ENCODE measurements around the gene HSD17B11. TPM values are rescaled to one million over a fixed set of nuclear protein-coding genes. Genes with fewer than 3 reads are reported as not detected.
"Not testable (repeated sequence)": the region's sequence is repeated elsewhere in the genome, so short reads cannot be mapped to it uniquely, and the experiment has no call there.

HSD17B11 gene
- total RNA-seq, 2 donors from 2014 or later: 17.6 to 22.4 TPM

- Mint-ChIP-seq H3K9me3 (no peaks in the 10 kb centered on the region), H3K36me3 (ENCODE audit: low read depth) (no peaks in the 10 kb centered on the region), H3K4me3 (no peak overlapping the region), H3K27ac (no peak overlapping the region), H3K27me3 (no peaks in the 10 kb centered on the region), H3K4me1 (no peaks in the 10 kb centered on the region)
- no peak for ATAC-seq (replicated peaks)
These were observed 73.5 kb downstream of the HSD17B11 start for GRCh38 chr4:87317527-87317926.

GRCh38 chr4:87316961-87317360, 74.0 kb downstream of the HSD17B11 start:
- no peaks in the 10 kb centered on the region for H3K27me3 Mint-ChIP-seq
- no peak for ATAC-seq (replicated peaks)
- no peaks in the 10 kb centered on the region for H3K36me3 Mint-ChIP-seq (ENCODE audit: low read depth)
- no peaks in the 10 kb centered on the region for H3K4me1 Mint-ChIP-seq
- H3K4me3 Mint-ChIP-seq: no peak overlapping the region
- no peak overlapping the region for H3K27ac Mint-ChIP-seq
- no peaks in the 10 kb centered on the region for H3K9me3 Mint-ChIP-seq

DNA sequence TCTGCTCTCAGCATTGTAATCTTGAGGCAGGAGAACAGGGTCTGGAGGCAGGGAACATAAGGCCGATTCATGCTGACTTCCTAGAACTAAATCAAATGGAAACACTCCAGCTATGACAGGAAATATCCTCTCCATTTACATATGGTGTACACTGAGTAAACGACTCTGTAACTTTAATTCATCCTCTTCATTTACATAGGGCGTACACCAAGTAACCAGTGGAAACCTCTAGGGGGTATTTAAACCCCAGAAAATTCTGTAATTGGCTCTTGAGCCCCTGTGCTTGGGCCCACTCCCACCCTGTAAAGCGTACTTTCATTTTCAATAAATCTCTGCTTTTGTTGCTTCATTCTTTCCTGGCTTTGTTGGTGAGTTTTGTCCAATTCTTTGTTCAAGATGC, 76.0 kb downstream of the HSD17B11 start:
- not testable (repeated sequence) for H3K4me1 Mint-ChIP-seq; H3K4me3 Mint-ChIP-seq; H3K9me3 Mint-ChIP-seq; ATAC-seq (replicated peaks); H3K27me3 Mint-ChIP-seq; H3K27ac Mint-ChIP-seq; H3K36me3 Mint-ChIP-seq (ENCODE audit: low read depth)

- no peaks in the 10 kb centered on the region for H3K36me3 Mint-ChIP-seq (ENCODE audit: low read depth)
- H3K4me3 Mint-ChIP-seq: no peak overlapping the region
- no peak for ATAC-seq (replicated peaks)
- no peak overlapping the region for H3K27ac Mint-ChIP-seq
- H3K4me1 Mint-ChIP-seq: no peaks in the 10 kb centered on the region
- no peaks in the 10 kb centered on the region for H3K27me3 Mint-ChIP-seq
- no peaks in the 10 kb centered on the region for H3K9me3 Mint-ChIP-seq
These were observed 77.2 kb downstream of the HSD17B11 start for GRCh38 chr4:87313756-87314155.

DNA sequence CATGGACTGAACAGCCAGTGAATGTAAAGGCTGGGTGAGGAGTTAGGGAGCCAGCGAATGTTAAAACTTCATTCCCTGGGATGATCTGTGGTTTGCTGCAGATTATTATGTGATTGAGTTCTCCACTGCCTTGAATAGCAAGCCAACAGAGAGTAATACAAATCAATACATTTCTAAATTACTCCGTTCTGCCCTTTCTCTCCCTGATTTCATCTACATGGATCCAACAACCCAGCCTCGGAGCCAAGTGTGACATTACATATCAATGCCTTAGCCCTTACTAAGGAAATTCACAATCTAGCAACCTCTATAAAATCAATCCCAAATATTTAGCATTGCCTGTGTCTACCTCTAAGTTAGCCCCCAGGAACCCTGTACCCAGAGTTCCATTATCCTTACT, 79.3 kb downstream of the HSD17B11 start:
- no peaks in the 10 kb centered on the region for H3K9me3 Mint-ChIP-seq
- H3K27ac Mint-ChIP-seq: no peak overlapping the region
- no peak overlapping the region for H3K4me3 Mint-ChIP-seq
- H3K27me3 Mint-ChIP-seq: no peaks in the 10 kb centered on the region
- no peak for ATAC-seq (replicated peaks)
- H3K36me3 Mint-ChIP-seq (ENCODE audit: low read depth): no peaks in the 10 kb centered on the region
- H3K4me1 Mint-ChIP-seq: no peaks in the 10 kb centered on the region

DNA sequence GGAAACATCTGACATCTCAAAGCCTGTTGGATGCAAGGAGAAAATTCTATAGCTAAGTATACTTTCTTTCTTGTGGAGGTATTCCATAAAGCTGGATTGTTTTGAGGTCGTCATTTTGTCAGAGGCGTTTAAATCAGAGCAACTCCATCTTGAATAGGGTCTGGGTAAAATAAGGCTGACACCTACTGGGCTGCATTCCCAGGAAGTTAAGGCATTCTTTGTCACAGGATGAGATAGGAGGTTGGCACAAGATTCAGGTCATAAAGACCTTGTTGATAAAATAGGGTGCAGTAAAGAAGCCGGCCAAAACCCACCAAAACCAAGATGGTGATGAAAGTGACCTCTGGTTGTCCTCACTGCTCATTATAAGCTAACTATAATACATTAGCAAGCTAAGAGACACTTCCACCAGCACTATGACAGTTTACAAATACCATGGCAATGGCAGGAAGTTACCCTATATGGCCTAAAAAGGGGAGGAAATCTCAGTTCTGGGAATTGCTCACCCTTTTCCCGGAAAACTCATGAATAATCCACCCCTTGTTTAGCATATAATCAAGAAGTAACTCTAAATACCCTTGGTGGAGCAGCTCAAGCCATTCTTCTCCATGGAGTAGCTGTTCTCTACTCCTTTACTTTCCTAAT, 80.2 kb downstream of the HSD17B11 start:
- no peak for ATAC-seq (replicated peaks)
- Mint-ChIP-seq H3K9me3 (no peaks in the 10 kb centered on the region), H3K4me1 (no peaks in the 10 kb centered on the region), H3K36me3 (ENCODE audit: low read depth) (no peaks in the 10 kb centered on the region), H3K4me3 (no peak overlapping the region), H3K27me3 (no peaks in the 10 kb centered on the region), H3K27ac (no peak overlapping the region)

GRCh38 chr4:87309625-87310024, 81.4 kb downstream of the HSD17B11 start:
- H3K9me3 Mint-ChIP-seq: no peaks in the 10 kb centered on the region
- no peaks in the 10 kb centered on the region for H3K4me1 Mint-ChIP-seq
- H3K27me3 Mint-ChIP-seq: no peaks in the 10 kb centered on the region
- H3K4me3 Mint-ChIP-seq: no peak overlapping the region
- no peak for ATAC-seq (replicated peaks)
- H3K27ac Mint-ChIP-seq: no peak overlapping the region
- no peaks in the 10 kb centered on the region for H3K36me3 Mint-ChIP-seq (ENCODE audit: low read depth)

- H3K27me3 Mint-ChIP-seq: peaks cover 4% of the 10 kb centered on the region
- H3K4me1 Mint-ChIP-seq: no peaks in the 10 kb centered on the region
- H3K9me3 Mint-ChIP-seq: no peaks in the 10 kb centered on the region
- peak; percentile 34 for ATAC-seq (replicated peaks)
- no peak overlapping the region for H3K27ac Mint-ChIP-seq
- no peak overlapping the region for H3K4me3 Mint-ChIP-seq
- H3K36me3 Mint-ChIP-seq (ENCODE audit: low read depth): no peaks in the 10 kb centered on the region
These were observed 84.9 kb downstream of the HSD17B11 start for GRCh38 chr4:87306056-87306455.

GRCh38 chr4:87305562-87305961, 85.4 kb downstream of the HSD17B11 start:
- Mint-ChIP-seq H3K9me3 (no peaks in the 10 kb centered on the region), H3K4me1 (no peaks in the 10 kb centered on the region), H3K27me3 (peaks cover 4% of the 10 kb centered on the region), H3K27ac (no peak overlapping the region), H3K36me3 (ENCODE audit: low read depth) (no peaks in the 10 kb centered on the region), H3K4me3 (no peak overlapping the region)
- no peak for ATAC-seq (replicated peaks)

- H3K4me3 Mint-ChIP-seq: no peak overlapping the region
- no peaks in the 10 kb centered on the region for H3K9me3 Mint-ChIP-seq
- peaks cover 4% of the 10 kb centered on the region for H3K27me3 Mint-ChIP-seq
- H3K4me1 Mint-ChIP-seq: no peaks in the 10 kb centered on the region
- H3K36me3 Mint-ChIP-seq (ENCODE audit: low read depth): no peaks in the 10 kb centered on the region
- no peak for ATAC-seq (replicated peaks)
- no peak overlapping the region for H3K27ac Mint-ChIP-seq
These were observed 86.1 kb downstream of the HSD17B11 start for GRCh38 chr4:87304745-87305432.

DNA sequence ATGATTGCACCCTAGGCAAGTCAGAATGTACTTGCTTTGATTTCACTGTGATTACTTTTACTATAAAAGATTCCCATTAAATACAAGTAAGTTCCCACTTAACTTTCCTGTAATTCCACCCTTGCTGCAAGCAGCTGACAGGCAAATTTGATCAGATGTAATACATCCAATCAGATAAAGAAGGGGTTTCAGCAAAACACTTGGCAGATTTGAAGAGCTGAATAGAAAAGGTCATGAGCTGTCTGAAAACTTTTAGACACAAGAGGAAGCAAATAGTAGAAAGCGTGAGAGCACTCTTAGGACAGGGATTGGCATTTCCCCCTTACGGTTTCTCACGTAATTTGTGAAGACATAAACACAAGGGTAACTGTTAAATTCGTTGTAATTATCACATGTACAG, 91.1 kb downstream of the HSD17B11 start:
- H3K27ac Mint-ChIP-seq: no peak overlapping the region
- no peak overlapping the region for H3K4me3 Mint-ChIP-seq
- peaks cover 4% of the 10 kb centered on the region for H3K9me3 Mint-ChIP-seq
- ATAC-seq (replicated peaks): no peak
- peaks cover 4% of the 10 kb centered on the region for H3K27me3 Mint-ChIP-seq
- H3K4me1 Mint-ChIP-seq: no peaks in the 10 kb centered on the region
- H3K36me3 Mint-ChIP-seq (ENCODE audit: low read depth): no peaks in the 10 kb centered on the region

DNA sequence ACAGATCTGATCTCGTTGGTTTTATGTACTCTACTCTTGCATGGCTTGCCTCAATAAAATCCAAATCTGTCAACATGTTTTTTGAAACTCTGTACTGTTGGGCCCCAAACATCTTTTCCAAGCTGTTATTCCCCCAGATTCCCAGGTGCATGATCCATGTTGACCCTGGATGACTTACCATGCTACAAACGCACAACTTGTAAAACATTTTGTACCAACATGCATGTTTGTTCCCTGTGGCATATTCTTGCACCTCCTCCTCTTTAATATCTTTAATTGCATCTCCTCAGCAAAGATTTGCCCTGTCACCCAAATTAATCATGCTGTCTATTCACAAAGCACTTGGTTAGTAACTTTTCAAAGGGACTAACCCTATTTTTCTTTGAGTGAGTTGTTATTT, 92.6 kb downstream of the HSD17B11 start:
- Mint-ChIP-seq H3K36me3 (ENCODE audit: low read depth) (no peaks in the 10 kb centered on the region), H3K4me3 (no peak overlapping the region), H3K9me3 (peaks cover 16% of the 10 kb centered on the region), H3K4me1 (no peaks in the 10 kb centered on the region), H3K27me3 (peaks cover 4% of the 10 kb centered on the region), H3K27ac (no peak overlapping the region)
- ATAC-seq (replicated peaks): no peak

GRCh38 chr4:87294911-87295310, 96.1 kb downstream of the HSD17B11 start:
- H3K27me3 Mint-ChIP-seq; H3K4me3 Mint-ChIP-seq; H3K36me3 Mint-ChIP-seq (ENCODE audit: low read depth); H3K4me1 Mint-ChIP-seq; H3K27ac Mint-ChIP-seq; ATAC-seq (replicated peaks): not testable (repeated sequence)
- peaks cover 18% of the 10 kb centered on the region for H3K9me3 Mint-ChIP-seq

GRCh38 chr4:87293889-87294288, 97.1 kb downstream of the HSD17B11 start:
- not testable (repeated sequence) for H3K4me1 Mint-ChIP-seq; H3K4me3 Mint-ChIP-seq; H3K27me3 Mint-ChIP-seq; H3K27ac Mint-ChIP-seq; H3K36me3 Mint-ChIP-seq (ENCODE audit: low read depth); ATAC-seq (replicated peaks)
- peaks cover 18% of the 10 kb centered on the region for H3K9me3 Mint-ChIP-seq

DNA sequence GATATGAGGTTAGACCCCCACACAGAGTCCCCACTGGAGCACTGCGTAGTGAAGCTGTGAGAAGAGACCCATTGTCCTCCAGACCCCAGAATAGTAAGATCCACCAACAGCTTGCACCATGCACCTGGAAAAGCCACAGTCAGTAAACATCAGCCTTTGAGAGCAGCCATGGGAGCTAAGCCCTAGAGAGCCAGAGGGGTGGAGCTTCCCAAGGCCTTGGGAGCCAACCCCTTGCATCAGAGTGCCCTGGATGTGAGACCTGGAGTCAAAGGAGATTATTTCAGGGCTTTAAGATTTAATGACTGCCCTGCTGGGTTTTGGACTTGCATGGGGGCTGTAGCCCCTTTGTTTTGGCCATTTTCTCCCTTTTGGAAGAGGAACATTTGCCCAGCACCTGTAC, 104.0 kb downstream of the HSD17B11 start:
- H3K36me3 Mint-ChIP-seq (ENCODE audit: low read depth): no peaks in the 10 kb centered on the region
- no peaks in the 10 kb centered on the region for H3K4me1 Mint-ChIP-seq
- H3K4me3 Mint-ChIP-seq: no peak overlapping the region
- peaks cover 12% of the 10 kb centered on the region for H3K27me3 Mint-ChIP-seq
- H3K27ac Mint-ChIP-seq: no peak overlapping the region
- ATAC-seq (replicated peaks): no peak
- peaks cover 20% of the 10 kb centered on the region for H3K9me3 Mint-ChIP-seq
